Measurements from ENCODE around the gene EIF3I.

EIF3I gene

GRCh38 chr1:32198237-32199042 lies 23.8 kb upstream of the EIF3I start:
- DNase-seq: no peak

- no peak for DNase-seq
These were observed 23.0 kb upstream of the EIF3I start for GRCh38 chr1:32199043-32199716.

DNA sequence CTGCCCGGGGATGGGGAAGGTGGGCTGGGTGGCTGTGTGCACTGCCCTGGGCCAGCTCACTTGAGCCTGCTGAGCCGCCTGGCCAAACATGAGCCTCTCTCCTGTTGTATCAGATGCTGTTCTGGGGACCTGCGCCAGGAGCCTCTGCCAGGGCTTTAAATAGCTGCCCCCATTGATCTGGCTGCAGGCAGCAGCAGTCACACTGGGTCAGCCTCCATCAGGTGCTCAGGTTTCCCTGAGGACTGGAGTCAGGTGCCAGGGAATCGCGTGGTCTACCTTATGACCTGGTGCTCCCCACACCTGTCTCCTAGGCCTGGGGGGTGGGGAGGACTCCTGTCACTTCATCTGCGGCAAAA lies 22.5 kb upstream of the EIF3I start:
- no peak for DNase-seq

DNA sequence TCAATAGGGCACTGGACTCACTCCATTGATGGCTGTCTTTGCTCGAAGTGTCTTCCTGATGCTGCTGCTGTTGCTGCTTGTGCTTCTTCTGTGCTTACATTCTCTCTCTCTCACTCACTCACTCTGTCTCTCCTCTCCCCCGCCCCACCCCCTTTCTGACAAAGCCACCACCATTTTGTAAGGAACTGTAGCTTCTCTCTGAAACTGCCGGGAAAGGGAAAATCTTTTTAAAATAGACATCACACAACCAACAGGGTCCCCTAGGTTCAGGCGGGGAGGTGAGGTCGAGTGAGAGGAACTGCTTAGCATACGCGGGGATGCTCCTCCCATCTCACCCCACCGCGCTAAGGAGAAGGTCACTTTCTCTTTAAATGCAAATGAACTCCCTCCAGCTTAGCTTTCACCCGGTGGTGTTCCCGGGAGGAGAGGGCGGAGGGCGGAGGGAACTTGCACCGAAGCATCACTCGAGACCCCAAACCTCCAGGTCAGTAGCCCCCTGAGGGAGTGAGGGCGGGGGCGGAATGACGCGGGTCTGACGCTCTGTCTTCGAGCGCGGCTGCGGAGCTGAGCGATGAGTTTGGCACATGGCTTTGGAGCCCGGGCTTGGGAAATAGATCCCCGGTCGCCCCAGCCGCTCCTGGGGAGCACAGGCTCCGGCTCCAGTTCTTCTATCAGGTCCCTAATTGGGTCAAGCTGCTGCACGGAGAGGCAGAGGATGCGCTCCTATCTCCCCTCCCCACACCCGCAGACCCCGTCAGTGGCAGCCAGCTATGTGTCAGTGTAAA lies 21.8 kb upstream of the EIF3I start, which contains the start of gene CCDC28B:
Gene CCDC28B, plus strand, starts transcription at position 370 of the 785 bp plus-strand sequence. CDS start 1,341 bp downstream, outside the sequence.
- peak; percentile 59 for DNase-seq

DNA sequence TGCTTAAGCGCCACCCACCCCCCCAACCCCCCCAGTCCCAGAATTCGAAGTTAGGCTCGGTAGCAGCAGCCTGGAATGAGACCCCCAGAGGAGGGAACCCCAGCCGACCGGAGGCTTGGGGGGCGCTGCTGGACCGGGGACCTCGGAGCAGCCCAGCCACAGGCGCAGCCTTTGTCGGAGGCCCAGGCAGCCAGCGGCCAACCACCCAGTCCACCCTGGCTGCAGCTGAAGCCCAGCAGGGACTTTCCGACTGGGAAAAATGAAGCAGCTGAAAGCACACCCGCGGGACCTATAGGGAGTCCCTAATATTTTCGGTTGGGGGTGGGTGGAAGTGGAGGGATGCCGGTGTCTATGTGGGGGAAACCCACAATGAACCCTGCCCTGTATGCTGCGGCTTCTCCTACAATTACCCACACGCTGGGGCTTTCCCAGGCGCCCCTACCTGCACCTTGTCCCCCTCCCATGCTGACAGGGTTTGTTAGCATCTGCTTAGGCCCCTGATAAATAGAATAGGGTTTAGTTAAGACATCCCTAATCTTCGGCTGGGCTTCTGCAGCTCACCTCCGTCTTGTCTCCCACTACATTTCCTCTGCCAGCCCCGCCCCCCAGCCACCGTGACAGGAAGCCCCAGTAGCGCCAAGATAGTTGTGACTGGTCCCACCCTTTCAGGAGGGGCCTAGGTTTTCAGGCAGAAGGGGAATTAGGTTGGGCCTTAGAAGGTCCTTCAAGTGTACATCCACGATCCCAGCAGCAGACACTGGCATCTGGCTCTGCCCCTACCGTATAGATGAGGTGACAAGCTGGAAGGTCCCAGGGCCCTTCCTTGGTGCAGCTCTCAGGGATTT lies 21.0 kb upstream of the EIF3I start:
- no peak for DNase-seq

GRCh38 chr1:32204943-32205361 lies 17.3 kb upstream of the EIF3I start:
- DNase-seq: no peak

DNA sequence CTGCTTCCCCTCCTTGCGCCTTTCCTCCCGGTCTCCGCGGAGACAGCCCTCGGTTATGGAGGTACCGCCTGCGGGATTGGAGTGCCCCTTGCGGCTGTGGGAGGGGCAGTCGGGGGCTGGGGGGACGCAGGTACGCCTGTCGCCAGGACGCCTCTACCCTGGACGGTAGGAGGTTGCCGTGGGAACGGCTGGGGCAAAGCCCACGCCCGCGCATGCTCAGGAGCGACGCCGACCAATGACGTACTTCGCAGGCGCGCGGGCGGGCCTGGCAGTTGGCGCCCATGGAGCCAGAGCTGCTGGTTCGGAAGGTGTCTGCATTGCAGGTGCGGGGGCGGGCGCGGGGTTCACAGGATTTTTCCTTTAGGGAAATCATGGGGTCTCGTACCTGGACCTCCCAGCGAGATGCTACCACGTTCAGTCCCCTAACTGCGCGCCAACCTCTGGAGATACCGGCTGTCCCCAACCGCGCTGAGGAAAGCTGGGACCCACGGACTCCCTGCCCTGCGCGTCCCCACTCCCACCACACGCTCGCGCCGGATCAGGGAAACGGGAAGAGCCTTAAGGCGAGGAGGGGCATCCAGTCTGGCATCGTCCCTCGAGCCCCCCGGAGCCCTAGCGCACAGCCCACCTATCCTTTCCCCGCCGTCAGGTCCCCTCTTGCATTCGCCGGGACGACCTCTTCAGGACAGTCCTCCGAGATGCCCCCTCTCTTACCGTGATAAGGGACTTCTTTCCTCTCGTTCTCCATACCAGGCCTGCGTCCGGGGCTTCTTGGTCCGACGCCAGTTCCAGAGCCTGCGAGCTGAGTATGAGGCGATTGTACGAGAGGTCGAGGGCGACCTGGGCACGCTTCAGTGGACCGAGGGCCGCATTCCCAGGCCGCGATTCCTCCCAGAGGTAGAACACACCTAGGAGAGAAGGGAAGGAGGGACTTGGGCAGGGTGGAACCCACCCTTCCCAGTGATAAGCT lies 16.5 kb upstream of the EIF3I start, which contains the start of gene IQCC:
Gene IQCC, plus strand, starts transcription at position 271 of the 970 bp plus-strand sequence. Its CDS starts 11 bp downstream, at position 282.
- peak; percentile 74 for DNase-seq

- DNase-seq: no peak
These were observed 13.7 kb upstream of the EIF3I start for GRCh38 chr1:32208469-32208868.

DNA sequence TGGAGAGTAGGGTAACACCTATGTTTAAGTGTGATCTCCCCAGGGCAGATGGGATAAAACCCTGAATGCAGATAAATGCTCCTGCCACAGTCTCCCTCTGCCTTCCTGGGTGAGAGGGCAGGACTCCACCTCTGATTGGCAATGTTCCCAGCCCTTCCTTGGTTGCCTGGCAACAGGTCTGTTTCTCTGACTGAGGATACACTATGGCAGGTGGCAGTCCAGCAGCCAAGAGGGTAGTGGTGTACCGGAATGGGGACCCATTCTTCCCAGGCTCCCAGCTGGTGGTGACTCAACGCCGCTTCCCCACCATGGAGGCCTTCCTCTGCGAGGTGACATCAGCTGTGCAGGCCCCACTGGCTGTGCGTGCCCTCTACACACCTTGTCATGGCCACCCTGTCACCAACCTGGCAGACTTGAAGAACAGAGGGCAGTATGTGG lies 13.3 kb upstream of the EIF3I start, which contains the start of gene DCDC2B:
Gene DCDC2B, plus strand, starts transcription at position 199 of the 438 bp plus-strand sequence. Its CDS starts 5 bp downstream, at position 204.
- peak; percentile 40 for DNase-seq

DNA sequence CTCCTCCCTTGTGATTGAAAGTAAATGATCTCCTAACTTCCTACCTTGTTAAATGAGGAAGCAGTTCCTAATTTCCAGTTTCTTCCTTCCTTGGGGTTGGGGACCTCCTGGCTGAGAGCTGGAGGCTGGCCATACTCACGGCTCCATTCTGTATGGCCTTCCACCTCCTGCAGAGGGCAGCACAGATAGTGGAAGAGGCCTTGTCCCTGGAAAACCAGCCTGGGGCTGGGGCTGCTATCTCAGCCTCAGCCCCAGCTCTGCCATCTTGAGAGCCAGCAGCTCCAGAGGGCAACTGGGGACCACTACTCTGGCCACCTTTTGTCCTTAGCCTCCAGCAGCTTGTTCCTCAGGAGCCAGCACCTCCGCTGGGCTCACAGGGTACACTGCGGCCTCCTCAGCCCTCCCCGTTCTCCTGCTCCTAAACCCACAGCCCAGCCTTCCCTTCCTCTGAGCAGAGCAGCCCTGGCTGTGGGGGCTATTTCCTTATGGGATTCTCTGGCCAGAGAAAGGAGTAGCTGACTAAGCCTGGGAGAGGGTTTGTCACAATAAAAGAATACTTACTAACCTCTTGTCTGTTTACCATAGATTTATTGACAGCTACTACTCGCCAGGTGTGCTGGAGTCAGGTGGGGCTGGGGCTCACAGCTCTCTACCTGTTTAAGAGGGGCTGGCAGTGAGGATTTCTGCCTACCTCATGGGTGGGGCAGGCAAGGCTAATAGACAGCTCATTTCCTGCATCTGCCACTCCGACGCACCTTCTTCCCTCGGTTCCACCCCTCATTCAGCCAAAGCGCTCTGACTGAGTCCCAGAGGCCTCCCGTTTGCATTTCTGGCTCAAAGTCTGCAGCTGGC lies 6.4 kb upstream of the EIF3I start:
- DNase-seq: peak; percentile 13

DNA sequence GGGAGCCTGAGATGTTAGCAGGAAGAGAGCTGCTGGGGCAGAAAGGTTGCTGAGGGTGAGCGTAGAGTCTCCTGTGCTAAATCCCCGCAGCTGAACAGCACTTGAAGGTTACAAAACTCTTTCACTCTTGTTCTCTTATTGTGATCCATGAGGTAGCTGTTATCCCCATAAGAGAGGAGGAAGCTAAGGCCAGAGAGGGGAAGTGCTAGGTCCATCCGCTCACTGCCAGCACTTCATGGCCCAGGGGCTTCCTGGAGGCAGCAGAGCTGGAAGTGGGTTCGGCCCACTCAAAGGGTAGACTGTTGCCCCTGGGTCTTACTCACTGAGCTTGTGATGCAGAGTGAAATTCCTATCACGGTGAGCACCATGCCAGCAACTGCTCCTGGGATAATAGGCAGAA lies 5.6 kb upstream of the EIF3I start:
- DNase-seq: no peak

DNA sequence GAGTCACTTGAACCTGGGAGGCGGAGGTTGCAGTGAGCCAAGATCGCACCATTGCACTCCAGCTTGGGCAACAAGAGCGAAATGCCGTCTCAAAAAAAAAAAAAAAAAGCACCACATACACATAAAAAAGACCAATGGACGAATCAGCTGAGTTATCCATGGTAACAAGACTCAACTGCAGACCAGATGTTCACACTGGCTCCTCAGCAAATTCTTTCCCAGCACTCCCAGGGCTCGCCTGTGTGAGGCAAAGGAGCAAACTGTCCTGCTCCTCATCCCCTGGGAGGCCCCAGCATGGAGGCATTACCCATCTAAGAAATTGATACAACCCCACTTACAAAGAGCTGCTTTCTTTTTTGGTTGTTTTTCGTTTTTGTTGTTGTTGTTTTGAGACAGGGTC lies 3.2 kb upstream of the EIF3I start:
- DNase-seq: no peak

GRCh38 chr1:32220746-32221580 lies 1.2 kb upstream of the EIF3I start:
- DNase-seq: peak; percentile 79

- DNase-seq: no peak
These were observed 627 bp upstream of the EIF3I start for GRCh38 chr1:32221581-32221979.

- DNase-seq: no peak
These were observed 1.5 kb downstream of the EIF3I start for GRCh38 chr1:32223683-32224082.

DNA sequence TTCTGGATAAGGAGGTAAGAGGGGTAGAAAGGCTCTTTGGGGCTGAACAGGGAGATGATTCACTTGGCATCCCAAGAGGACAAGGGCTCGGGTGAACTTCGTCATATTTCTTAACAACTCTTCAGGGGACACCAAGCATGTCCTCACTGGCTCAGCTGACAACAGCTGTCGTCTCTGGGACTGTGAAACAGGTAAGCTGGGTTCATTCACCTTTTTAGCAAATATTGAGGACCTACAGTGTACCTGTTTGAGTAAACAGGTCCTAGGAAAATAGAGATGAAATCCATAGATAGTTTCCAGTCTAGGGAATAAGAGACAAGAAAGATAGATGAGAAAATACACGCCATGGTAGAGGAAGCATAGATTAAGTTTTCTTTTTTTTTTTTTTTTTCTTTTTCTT lies 2.1 kb downstream of the EIF3I start:
- no peak for DNase-seq

DNA sequence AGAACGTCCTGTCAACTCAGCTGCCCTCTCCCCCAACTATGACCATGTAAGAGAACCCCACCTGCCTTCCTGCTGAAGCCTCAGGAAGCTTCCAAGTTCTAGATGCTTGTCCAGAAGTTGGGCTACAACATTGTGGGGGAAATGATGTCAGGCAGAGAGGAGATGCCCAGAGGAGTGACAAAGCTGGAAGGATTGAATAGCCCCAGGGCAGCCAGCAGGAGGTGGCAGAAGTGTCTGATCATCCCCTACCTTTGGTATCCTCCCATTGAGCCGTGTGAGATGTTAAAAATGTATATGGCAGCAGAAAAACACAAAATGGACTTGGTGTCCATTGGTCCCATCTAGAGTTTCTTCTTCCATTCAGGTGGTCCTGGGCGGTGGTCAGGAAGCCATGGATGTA lies 6.6 kb downstream of the EIF3I start:
- DNase-seq: no peak

DNA sequence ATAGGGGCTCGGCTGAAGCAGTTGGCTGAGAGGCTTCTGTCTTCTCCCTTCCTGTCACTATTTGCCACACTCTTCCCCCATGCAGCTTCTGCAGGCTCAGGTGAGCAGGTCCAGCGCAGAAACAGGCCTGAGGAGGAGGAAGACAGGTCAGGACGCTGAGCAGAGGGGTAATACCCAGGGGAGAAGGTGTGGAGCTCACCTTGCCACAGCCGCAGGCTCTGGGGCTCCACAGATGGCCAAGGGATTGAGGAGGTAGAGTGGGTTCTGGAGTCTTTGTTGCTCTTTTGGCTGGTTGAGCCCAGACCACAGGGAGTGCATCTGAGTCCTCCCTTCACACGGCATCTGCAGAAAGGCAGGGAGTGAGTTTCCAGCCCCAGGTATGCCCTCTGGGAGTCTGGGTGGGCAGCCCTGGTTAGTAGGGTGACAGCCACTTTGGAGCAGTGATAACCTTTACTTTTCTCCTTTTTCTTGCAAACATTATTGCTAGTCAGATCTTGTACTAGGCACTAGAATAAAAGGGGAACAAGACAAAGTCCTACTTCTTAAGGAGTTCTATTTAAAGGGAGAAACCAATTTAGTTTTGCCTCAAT lies 9.7 kb downstream of the EIF3I start:
- no peak for DNase-seq
